ENCODE data around the gene OR2H2.

Gene OR2H2

GRCh38 chr6:29593199-29593855, 8.4 kb downstream of the OR2H2 start:
- no peak for DNase-seq (ENCODE audit: low read depth)

- DNase-seq (ENCODE audit: low read depth), result no peak
Measured at GRCh38 chr6:29596381-29596900, 11.5 kb downstream of the OR2H2 start.

GRCh38 chr6:29597184-29597583, 12.3 kb downstream of the OR2H2 start:
- no peak for DNase-seq (ENCODE audit: low read depth)

- no peak for DNase-seq (ENCODE audit: low read depth)
Measured at GRCh38 chr6:29598172-29598747, 13.3 kb downstream of the OR2H2 start.

- DNase-seq (ENCODE audit: low read depth), result no peak
Measured at GRCh38 chr6:29602564-29603361, 17.8 kb downstream of the OR2H2 start.

- DNase-seq (ENCODE audit: low read depth), result no peak
Measured at GRCh38 chr6:29603456-29603855, 18.5 kb downstream of the OR2H2 start.

- DNase-seq (ENCODE audit: low read depth), result no peak
Measured at GRCh38 chr6:29603930-29604329, 19.0 kb downstream of the OR2H2 start.

GRCh38 chr6:29608131-29608530, 23.2 kb downstream of the OR2H2 start:
- DNase-seq (ENCODE audit: low read depth), result no peak

GRCh38 chr6:29610540-29610939, 25.6 kb downstream of the OR2H2 start:
- DNase-seq (ENCODE audit: low read depth), result no peak

GRCh38 chr6:29611426-29611825, 26.5 kb downstream of the OR2H2 start:
- DNase-seq (ENCODE audit: low read depth), result no peak

- no peak for DNase-seq (ENCODE audit: low read depth)
Measured at GRCh38 chr6:29617782-29618554, 33.0 kb downstream of the OR2H2 start.

GRCh38 chr6:29619578-29620160, 34.7 kb downstream of the OR2H2 start:
- no peak for DNase-seq (ENCODE audit: low read depth)

GRCh38 chr6:29620630-29621029, 35.7 kb downstream of the OR2H2 start:
- no peak for DNase-seq (ENCODE audit: low read depth)

GRCh38 chr6:29624520-29624961, 39.6 kb downstream of the OR2H2 start:
- no peak for DNase-seq (ENCODE audit: low read depth)

- no peak for DNase-seq (ENCODE audit: low read depth)
Measured at GRCh38 chr6:29625337-29625930, 40.5 kb downstream of the OR2H2 start.

GRCh38 chr6:29626948-29627754, 42.2 kb downstream of the OR2H2 start:
- no peak for DNase-seq (ENCODE audit: low read depth)

GRCh38 chr6:29627755-29628418, 43.0 kb downstream of the OR2H2 start:
- peak; percentile 39 for DNase-seq (ENCODE audit: low read depth)

GRCh38 chr6:29628419-29629281, 43.7 kb downstream of the OR2H2 start:
- peak; percentile 35 for DNase-seq (ENCODE audit: low read depth)

GRCh38 chr6:29629571-29629970, 44.6 kb downstream of the OR2H2 start:
- no peak for DNase-seq (ENCODE audit: low read depth)

All from activated T-helper 1 cell treated with Interleukin-2 at 50 U/mL for 16 hours (primary cell).